Measurements from ENCODE around the gene ZNF107. TPM values are rescaled to one million over a fixed set of nuclear protein-coding genes. Genes with fewer than 3 reads are reported as not detected.
"Not testable (repeated sequence)": the region's sequence is repeated elsewhere in the genome, so short reads cannot be mapped to it uniquely, and the experiment has no call there.

ZNF107 gene
- total RNA-seq, 1 donor from 2014 or later = 7.4 TPM

DNA sequence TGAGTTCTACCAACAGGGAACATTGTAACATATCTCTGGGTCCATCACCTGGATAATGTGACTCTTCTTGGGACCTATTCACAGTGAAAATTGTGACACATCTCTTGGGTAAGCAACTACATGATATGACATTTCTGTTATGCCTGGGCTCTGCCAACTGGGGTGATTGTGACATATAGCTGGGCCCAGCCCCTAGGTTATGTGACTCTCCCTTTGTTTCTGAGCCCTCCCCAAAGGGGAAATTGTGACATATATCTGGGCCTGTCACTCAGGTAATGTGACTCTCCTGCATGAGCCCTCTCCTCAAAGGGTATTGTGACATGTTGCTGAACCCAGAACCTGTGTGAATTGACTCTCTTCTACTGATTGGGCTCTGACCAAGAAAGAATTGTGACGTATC, 22.4 kb upstream of the ZNF107 start:
- no peak for DNase-seq (ENCODE audit: low read depth)

DNA sequence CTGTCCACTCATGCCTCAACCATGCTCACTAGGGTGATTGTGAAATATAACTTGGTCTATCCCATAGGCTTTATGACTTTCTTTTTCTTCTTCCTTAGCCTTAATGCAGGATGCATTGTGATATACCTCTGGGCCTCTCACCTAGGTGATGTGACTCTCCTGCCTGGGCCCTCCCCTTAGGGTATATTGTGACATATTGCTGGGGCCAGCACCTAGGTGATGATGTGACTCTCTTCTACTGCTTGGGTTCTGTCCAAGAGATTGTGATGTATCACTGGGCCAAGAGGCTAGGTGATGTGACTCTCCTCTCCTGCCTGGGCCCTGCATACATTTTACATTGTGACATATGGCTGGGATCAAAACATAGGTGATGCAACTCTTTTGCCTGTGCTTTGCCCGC, 14.7 kb upstream of the ZNF107 start:
- DNase-seq (ENCODE audit: low read depth) = no peak

- DNase-seq (ENCODE audit: low read depth) = no peak
These were observed 14.2 kb upstream of the ZNF107 start for GRCh38 chr7:64651632-64652165.

DNA sequence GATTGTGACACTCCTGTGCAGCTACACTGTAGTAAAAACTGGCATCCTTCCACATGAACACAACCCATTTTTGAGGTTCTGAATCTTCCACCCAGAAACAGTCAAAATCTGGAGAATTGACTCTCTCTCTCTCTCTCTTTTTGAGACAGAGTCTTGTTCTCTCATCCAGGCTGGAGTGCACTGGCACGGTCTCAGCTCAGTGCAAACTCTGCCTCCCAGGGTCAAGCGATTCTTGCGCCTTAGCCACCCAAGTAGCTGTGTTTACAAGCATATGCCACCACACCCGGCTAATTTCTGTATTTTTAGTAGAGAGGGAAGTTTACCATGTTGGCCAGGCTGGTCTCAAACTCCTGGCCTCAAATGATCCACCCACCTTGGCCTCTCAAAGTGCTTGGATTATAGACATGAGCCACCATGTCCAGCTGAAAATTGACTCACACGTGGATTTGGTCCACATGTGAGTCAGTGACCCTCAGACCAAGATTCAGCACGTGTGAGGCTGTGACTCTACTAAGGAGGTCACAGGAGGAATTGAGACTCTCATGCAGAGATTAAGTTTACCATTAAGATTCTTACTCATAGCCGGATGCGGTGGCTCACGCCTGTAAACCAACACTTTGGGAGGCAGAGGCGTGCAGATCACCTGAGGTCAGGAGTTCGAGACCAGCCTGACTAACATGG, 12.1 kb upstream of the ZNF107 start:
- no peak for DNase-seq (ENCODE audit: low read depth)

GRCh38 chr7:64654796-64655548, 11.0 kb upstream of the ZNF107 start:
- no peak for DNase-seq (ENCODE audit: low read depth)

DNA sequence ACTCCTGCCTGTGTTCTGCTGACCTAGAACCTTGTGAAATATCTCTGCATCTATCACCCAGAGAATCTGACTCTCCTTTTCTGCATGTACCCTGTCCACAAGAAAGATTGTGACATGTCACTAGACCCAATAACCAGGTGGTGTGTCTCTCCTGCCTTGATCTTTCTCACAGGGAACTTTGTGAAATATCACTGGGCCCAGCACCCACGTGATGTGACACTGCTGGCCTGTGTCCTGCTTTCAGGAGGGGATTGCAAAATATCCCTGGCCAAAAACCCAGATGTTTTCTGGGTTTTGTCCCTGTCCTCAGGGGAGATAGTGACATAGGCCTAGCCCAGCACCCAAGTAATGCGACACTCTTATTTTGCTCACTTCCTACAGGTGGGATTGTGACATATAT, 10.1 kb upstream of the ZNF107 start:
- DNase-seq (ENCODE audit: low read depth) = no peak

GRCh38 chr7:64656489-64656888, 9.4 kb upstream of the ZNF107 start:
- DNase-seq (ENCODE audit: low read depth) = no peak

- not testable (repeated sequence) for DNase-seq (ENCODE audit: low read depth)
These were observed 3.8 kb upstream of the ZNF107 start for GRCh38 chr7:64662091-64662490.

GRCh38 chr7:64666663-64667050, 724 bp downstream of the ZNF107 start:
- no peak for DNase-seq (ENCODE audit: low read depth)

DNA sequence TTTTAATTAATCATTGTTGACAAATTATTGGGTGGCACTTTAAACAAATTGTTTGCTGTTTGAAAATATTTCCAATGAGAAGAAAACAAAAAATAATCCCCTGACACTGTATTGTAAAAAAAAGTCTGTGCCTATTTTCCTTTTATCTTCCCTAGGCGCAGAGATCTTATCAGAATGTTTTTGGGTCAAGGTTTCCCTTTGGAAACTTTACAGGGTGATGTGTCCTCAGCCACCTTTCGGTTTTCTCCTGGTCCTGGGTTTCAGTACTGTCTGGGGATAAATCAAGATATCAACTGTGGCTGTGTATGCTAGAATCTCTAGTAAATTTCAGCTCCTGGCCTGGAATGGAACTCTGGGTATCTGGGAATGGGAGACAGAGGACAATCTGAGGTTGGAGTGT, 1.4 kb downstream of the ZNF107 start:
- DNase-seq (ENCODE audit: low read depth) = no peak

- no peak for DNase-seq (ENCODE audit: low read depth)
These were observed 6.5 kb downstream of the ZNF107 start for GRCh38 chr7:64672414-64672813.

DNA sequence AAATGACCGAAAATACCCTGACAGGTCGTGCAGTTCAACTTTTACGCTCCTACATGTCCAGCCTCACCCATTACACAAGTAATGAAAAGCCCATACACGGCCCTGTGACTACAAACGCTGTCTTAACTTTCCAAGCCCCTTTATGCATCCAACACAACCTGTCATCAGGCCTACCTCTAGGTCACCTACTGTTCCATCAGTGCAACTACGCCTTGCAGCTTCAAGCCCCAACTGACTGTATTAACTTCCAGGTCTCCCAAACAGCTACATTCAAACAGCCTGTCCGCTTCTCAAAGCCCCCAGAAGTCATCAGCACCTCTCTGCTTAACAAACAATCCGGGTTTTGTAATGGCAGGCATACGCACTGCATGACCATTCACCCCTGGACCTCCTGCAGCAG, 19.2 kb downstream of the ZNF107 start:
- no peak for DNase-seq (ENCODE audit: low read depth)

- no peak for DNase-seq (ENCODE audit: low read depth)
These were observed 19.8 kb downstream of the ZNF107 start for GRCh38 chr7:64685741-64686140.

DNA sequence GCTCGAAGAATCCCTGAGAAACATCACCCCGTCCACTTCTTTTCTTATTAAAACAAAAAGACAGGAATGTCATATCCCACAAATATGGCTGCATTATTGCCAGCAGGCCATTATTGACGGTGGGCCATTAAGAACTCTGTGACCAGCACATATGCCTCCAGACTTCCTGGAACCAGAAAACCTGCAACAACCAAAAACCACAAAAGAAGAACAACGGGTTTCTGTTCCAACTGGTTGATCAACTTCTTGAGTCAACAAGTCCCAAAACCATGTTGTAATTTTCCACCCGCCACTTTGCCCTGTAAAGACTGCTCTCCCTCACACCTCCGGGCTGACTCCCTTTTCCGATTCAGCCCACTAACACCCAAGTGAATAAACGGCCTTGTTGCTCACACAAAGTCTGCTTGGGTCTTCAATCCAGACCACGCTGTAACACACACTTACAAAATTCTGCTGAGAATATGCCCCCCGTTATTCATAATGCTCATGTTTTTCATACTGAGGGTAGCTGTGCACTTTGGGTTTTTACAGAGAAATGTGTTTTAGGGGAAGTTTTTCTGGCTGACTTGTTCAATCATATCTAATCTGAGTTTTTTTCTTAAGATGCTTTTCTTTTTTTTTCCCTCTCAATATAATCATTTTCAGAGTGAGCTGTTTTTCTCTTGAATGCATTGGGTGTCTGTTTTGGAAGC, 20.7 kb downstream of the ZNF107 start:
- no peak for DNase-seq (ENCODE audit: low read depth)

GRCh38 chr7:64687249-64687648, 21.3 kb downstream of the ZNF107 start:
- DNase-seq (ENCODE audit: low read depth) = no peak

GRCh38 chr7:64688988-64689387, 23.1 kb downstream of the ZNF107 start:
- no peak for DNase-seq (ENCODE audit: low read depth)

- DNase-seq (ENCODE audit: low read depth) = no peak
These were observed 25.9 kb downstream of the ZNF107 start for GRCh38 chr7:64691831-64692230.

DNA sequence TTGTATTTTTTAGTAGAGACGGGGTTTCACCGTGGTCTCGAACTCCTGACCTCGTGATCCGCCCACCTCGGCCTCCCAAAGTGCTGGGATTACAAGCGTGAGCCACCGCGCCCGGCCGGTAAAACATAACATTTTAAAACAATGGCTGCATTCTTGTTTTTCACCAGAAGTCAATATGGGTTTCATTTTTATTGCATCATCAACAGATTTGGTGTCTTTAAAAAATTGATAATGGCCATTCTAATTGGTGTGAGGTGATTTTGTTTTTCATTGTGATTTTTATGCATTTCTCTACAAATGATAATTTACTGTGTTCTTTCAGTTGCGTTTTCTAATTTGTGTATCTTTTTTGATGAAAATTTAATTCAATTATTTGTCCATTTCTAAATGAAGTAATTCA, 31.9 kb downstream of the ZNF107 start:
- not testable (repeated sequence) for DNase-seq (ENCODE audit: low read depth)

DNA sequence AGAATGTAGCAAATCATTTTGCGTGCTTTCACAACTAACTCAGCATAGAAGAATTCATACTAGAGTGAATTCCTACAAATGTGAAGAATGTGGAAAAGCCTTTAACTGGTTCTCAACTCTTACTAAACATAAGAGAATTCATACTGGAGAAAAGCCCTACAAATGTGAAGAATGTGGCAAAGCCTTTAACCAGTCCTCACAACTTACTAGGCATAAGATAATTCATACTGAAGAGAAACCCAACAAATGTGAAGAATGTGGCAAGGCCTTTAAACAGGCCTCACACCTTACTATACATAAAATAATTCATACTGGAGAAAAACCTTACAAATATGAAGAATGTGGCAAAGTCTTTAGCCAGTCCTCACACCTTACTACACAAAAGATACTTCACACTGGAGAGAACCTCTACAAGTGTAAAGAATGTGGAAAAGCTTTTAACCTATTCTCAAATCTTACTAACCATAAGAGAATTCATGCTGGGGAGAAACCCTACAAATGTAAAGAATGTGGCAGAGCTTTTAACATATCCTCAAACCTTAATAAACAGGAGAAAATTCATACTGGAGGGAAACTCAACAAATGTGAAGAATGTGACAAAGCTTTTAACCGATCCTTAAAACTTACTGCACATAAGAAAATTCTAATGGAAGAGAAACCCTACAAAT, 40.8 kb downstream of the ZNF107 start:
- no peak for DNase-seq (ENCODE audit: low read depth)

DNA sequence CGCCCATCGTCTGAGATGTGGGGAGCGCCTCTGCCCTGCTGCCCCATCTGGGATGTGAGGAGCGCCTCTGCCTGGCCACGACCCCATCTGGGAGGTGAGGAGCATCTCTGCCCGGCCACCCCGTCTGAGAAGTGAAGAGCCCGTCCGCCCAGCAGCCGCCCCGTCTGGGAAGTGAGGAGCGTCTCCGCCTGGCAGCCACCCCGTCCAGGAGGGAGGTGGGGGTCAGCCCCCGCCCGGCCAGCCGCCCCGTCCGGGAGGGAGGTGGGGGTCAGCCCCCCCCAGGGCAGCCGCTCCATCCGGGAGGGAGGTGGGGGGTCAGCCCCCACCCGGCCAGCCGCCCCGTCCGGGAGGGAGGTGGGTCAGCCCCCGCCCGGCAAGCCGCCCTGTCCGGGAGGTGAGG, 52.0 kb downstream of the ZNF107 start:
- not testable (repeated sequence) for DNase-seq (ENCODE audit: low read depth)

GRCh38 chr7:64729089-64729848, 63.3 kb downstream of the ZNF107 start:
- DNase-seq (ENCODE audit: low read depth) = no peak

Measured in myocyte (in vitro differentiated cells).